ENCODE results near the gene KCND2. TPM values are rescaled to one million over a fixed set of nuclear protein-coding genes. Genes with fewer than 3 reads are reported as not detected.

The KCND2 gene
- total and polyA plus RNA-seq, 2 of the 4 experiments (the other 2 are of a cell fraction): under 0.01 TPM; not detected in 1

DNA sequence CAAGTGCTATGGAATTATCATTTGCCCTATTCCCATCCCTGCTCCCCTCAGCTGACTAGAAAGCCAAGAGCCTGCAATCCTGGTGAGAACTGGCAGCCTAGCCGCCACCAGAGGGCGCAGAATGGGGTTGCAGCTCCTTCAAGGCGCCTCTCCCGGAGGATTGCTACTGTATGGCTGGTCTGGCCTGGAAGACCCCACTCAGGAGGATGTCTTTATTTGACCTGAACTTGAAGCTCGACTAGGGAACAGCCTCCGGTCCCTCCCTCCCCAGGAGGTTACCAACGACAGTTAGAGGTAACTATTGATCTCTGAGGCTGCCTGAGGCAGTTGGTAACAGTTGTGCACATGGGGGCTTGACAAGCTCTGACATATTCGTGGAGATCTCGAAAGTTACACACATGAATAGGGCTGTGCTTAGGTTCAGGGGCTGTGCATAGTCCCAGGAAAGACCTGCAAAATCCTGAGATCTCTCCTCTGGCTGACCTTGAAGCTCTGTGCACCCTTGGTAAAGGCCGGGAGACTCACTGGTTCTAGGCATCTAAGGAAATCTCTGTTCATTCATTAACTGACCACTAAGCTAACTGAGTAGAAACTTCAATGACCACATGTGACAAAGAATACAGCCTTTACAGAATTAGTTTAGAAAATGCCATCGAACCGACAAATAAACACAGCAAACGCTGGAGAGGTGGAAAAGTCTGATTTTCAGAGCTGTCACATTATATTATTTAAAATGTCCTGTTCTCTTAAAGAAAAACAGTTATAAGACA, 519.3 kb downstream of the KCND2 start:
- TF ChIP-seq MAZ (IDR thresholded peaks at IDR 0.05; ENCODE audit: borderline replicate concordance, low read depth, low read length) (no peak), SMC3 (IDR thresholded peaks at IDR 0.05; ENCODE audit: low read depth, low read length) (peak; percentile 71), RCOR1 (IDR thresholded peaks at IDR 0.05; ENCODE audit: insufficient replicate concordance, low read length) (no peak), ELK1 (IDR thresholded peaks at IDR 0.05; ENCODE audit: borderline replicate concordance, low read depth, low read length) (no peak), POLR2A (IDR thresholded peaks at IDR 0.05; ENCODE audit: low read depth, low read length) (no peak), CEBPB (IDR thresholded peaks at IDR 0.05; ENCODE audit: low read depth, low read length) (no peak), FOS (IDR thresholded peaks at IDR 0.05; ENCODE audit: low read depth, low read length) (no peak), CTCF (conservative IDR thresholded peaks at IDR 0.05; ENCODE audit: low read depth, low read length) (peak; percentile 70), NFE2L2 (IDR thresholded peaks at IDR 0.05; ENCODE audit: low read depth, low read length) (no peak), BHLHE40 (IDR thresholded peaks at IDR 0.05; ENCODE audit: low read depth, low read length) (no peak), RAD21 (IDR thresholded peaks at IDR 0.05; ENCODE audit: low read length) (peak; percentile 59)
- TF ChIP-seq, protein P1, sequence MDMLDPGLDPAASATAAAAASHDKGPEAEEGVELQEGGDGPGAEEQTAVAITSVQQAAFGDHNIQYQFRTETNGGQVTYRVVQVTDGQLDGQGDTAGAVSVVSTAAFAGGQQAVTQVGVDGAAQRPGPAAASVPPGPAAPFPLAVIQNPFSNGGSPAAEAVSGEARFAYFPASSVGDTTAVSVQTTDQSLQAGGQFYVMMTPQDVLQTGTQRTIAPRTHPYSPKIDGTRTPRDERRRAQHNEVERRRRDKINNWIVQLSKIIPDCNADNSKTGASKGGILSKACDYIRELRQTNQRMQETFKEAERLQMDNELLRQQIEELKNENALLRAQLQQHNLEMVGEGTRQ (IDR thresholded peaks at IDR 0.05; ENCODE audit: low read depth, low read length): no peak
- dilution Hi-C loops (cut with HindIII; ENCODE audit: low sequenced_read_pairs, unreplicated experiment) (no loop called here), intact Hi-C loops (cut with micrococcal nuclease) (loop anchor here (1.0 to 5.0 kb wide), 4 partner anchors 65 to 315 kb away; no protein-coding TSS in a partner anchor), in situ Hi-C loops (cut with MboI; ENCODE audit: low sequenced_read_pairs) (no loop called here)
- Histone ChIP-seq H2AK5ac (ENCODE audit: low read depth, low read length) (no peak overlapping the region), H2AFZ (replicated peaks; ENCODE audit: low read length, poor library complexity) (peak overlapping the region; percentile 68), H2BK5ac (ENCODE audit: low read depth, low read length, poor library complexity, severe bottlenecking) (no peak overlapping the region), H2BK15ac (ENCODE audit: low read depth, low read length) (no peak overlapping the region), H3K4ac (ENCODE audit: low read depth, low read length) (no peak overlapping the region), H4K20me1 (ENCODE audit: insufficient read depth, low read length) (no peaks in the 10 kb centered on the region), H3K9ac (ENCODE audit: low read depth, low read length) (no peak overlapping the region), H2AK9ac (replicated peaks; ENCODE audit: low read depth, low read length, poor library complexity) (no peak overlapping the region), H3K4me1 (ENCODE audit: control insufficient read depth, insufficient read depth, low read length) (peaks cover 2% of the 10 kb centered on the region; the same call in 1 of the 2 replicates), H3K36me3 (ENCODE audit: control insufficient read depth, insufficient read depth, low read length) (peaks cover 7% of the 10 kb centered on the region; the same call in 1 of the 2 replicates), H2BK20ac (ENCODE audit: low read depth, low read length) (no peak overlapping the region; the same call in 1 of the 2 replicates), H3K4me3 (ENCODE audit: insufficient read depth, low read depth, low read length) (no peak overlapping the region), H3K14ac (replicated peaks; ENCODE audit: low read depth, low read length) (no peak overlapping the region), H2BK120ac (ENCODE audit: low read depth, low read length) (no peak overlapping the region), H3K79me1 (ENCODE audit: low read depth in 1 of 2, low read length in 2 of 2) (no peaks in the 10 kb centered on the region), H3K56ac (ENCODE audit: extremely low read depth, insufficient read depth, low read length) (no peak overlapping the region), H3K27me3 (ENCODE audit: control insufficient read depth, insufficient read depth, low read length) (no peaks in the 10 kb centered on the region), H3K9me3 (ENCODE audit: control insufficient read depth, insufficient read depth, low read length) (no peaks in the 10 kb centered on the region), H3K4me2 (ENCODE audit: low read depth, low read length) (no peak overlapping the region), H4K5ac (ENCODE audit: low read depth, low read length) (no peak overlapping the region), H3K9me1 (ENCODE audit: insufficient read depth, low read length) (0 out of 2 replicates have a peak, but pooled peaks cover 5% of the 10 kb centered on the region), H4K8ac (ENCODE audit: low read depth in 2 of 2, low read length in 2 of 2) (no peak overlapping the region), H3K27ac (ENCODE audit: insufficient read depth, low read length) (no peak overlapping the region), H4K91ac (ENCODE audit: insufficient read depth, low read depth, low read length) (no peak overlapping the region), H3K23ac (ENCODE audit: low read depth, low read length) (no peak overlapping the region), H3K18ac (ENCODE audit: low read depth, low read length) (no peak overlapping the region)
- BruUV-seq (replicated peaks): no TSS peak
- ATAC-seq (ENCODE audit: low read depth) (peak; percentile 96), DNase-seq (peak; percentile 65)
- ChIA-PET CTCF (interaction anchor here (0.6 to 2.4 kb wide), 15 partner anchors 8 to 335 kb away, joined by 3 to 14 read pairs (median 3); partner anchors contain the start of gene TSPAN12), POLR2A (ENCODE audit: unreplicated experiment) (no interaction called here)
- 14% methylated on average over 6 of the region's 13 CpGs; no CpG with 5 or more reads in 1 of the 2 experiments for WGBS, 2 experiments (ENCODE audit: extremely low coverage in 2 of 2, insufficient read length in 1 of 2)
